PC-9 (cell line): ENCODE results near the gene CFAP70.

Experiments used
- EZH2 ChIP-seq: fragments of 200-600 bp; sonication (generic); IDR thresholded peaks from 2 replicates; pipeline ENCODE4 v1.8.0; 2017; ENCODE audit warnings: antibody characterized with exemption, low read depth
- TF ChIP-seq, protein P1 (sequence below): fragments of 200-600 bp; sonication (generic); conservative IDR thresholded peaks from 2 replicates; pipeline ENCODE4 v1.6.1; 2017; ENCODE audit warnings: mixed run types, antibody characterized with exemption, mild to moderate bottlenecking, moderate library complexity

DNA sequence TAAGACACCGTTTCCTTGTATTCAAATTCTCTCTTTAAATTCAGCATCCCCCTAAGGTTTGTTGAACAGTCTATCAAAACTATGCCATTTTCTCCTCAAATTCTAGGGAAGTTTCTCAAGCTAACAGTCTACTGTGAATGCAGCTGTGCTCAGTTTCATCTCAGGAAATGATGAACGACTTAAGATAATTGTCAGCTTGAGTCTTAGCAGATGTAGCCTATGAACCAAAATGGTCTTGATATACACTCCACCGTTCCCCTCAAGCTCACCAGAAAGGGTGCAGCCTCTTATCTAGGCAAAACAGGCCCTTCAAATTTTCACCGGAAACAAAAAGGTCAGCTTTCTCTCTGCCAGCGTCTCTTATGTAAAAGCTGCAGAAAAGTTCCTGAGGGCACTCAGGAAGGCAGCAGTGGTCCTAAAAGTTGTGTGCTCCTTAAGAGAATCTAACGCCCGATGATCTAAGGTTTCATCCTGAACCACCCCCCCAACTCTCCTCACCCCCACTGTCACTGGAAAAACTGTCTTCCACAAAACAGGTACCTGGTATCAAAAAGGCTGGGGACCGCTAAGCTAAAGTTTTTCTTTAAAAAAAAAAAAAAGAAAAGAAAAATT lies 113.7 kb downstream of the CFAP70 start:
- TF ChIP-seq, protein P1, sequence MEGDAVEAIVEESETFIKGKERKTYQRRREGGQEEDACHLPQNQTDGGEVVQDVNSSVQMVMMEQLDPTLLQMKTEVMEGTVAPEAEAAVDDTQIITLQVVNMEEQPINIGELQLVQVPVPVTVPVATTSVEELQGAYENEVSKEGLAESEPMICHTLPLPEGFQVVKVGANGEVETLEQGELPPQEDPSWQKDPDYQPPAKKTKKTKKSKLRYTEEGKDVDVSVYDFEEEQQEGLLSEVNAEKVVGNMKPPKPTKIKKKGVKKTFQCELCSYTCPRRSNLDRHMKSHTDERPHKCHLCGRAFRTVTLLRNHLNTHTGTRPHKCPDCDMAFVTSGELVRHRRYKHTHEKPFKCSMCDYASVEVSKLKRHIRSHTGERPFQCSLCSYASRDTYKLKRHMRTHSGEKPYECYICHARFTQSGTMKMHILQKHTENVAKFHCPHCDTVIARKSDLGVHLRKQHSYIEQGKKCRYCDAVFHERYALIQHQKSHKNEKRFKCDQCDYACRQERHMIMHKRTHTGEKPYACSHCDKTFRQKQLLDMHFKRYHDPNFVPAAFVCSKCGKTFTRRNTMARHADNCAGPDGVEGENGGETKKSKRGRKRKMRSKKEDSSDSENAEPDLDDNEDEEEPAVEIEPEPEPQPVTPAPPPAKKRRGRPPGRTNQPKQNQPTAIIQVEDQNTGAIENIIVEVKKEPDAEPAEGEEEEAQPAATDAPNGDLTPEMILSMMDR: no peak
- TF ChIP-seq EZH2: no peak
